ENCODE measurements around the gene PLEKHO2. TPM values are rescaled to one million over a fixed set of nuclear protein-coding genes. Genes with fewer than 3 reads are reported as not detected.
A peak's percentile ranks its signal among the peaks of the same experiment; 100 is the strongest.

PLEKHO2 gene
- total and polyA plus RNA-seq, 2 experiments from 2014 or later: 30.7 to 35.3 TPM

GRCh38 chr15:64842096-64842939 lies 603 bp downstream of the PLEKHO2 start:
- peaks cover 30% of the 10 kb centered on the region for H3K4me1 ChIP-seq (ENCODE audit: insufficient read depth)
- H3K4me2 ChIP-seq (ENCODE audit: unreplicated experiment): peak overlapping the region; percentile 94
- H3K9me3 ChIP-seq (ENCODE audit: low read depth): no peaks in the 10 kb centered on the region
- H3K4me3 ChIP-seq: peak overlapping the region; percentile 88
- no peaks in the 10 kb centered on the region for H3K27me3 ChIP-seq (replicated peaks; ENCODE audit: insufficient read depth)
- H2AFZ ChIP-seq: peak overlapping the region; percentile 62
- H3K79me2 ChIP-seq (ENCODE audit: insufficient read depth): peaks cover 56% of the 10 kb centered on the region
- in situ Hi-C loops (cut with MboI): no loop called here
- DNase-seq: peak; percentile 58
- no peaks in the 10 kb centered on the region for H4K20me1 ChIP-seq (ENCODE audit: insufficient read depth)
- peak overlapping the region; percentile 56 for H3K27ac ChIP-seq
- peak overlapping the region; percentile 86 for H3K9ac ChIP-seq
- 1% methylated on average over 26 of the region's 26 CpGs for WGBS, 2 experiments (ENCODE audit: low coverage in 1 of 2, low lambda C conversion rate in 2 of 2, missing lambda C conversion rate in 2 of 2)
- H3F3A ChIP-seq (ENCODE audit: insufficient read depth): peaks cover 9% of the 10 kb centered on the region; the same call in 1 of the 2 replicates
- no peaks in the 10 kb centered on the region for H3K9me2 ChIP-seq (ENCODE audit: insufficient read depth)
- TF ChIP-seq EZH2 (IDR thresholded peaks at IDR 0.05; ENCODE audit: insufficient read depth, poor library complexity, severe bottlenecking) (no peak), EZH2phosphoT487 (IDR thresholded peaks at IDR 0.05; ENCODE audit: insufficient read depth, low read depth) (no peak)
- no peaks in the 10 kb centered on the region for H3K36me3 ChIP-seq (ENCODE audit: low read depth)

GRCh38 chr15:64842986-64843561 lies 1.4 kb downstream of the PLEKHO2 start:
- Histone ChIP-seq H3K27me3 (replicated peaks; ENCODE audit: insufficient read depth) (no peaks in the 10 kb centered on the region), H3K9me3 (ENCODE audit: low read depth) (no peaks in the 10 kb centered on the region), H4K20me1 (ENCODE audit: insufficient read depth) (no peaks in the 10 kb centered on the region), H3K36me3 (ENCODE audit: low read depth) (no peaks in the 10 kb centered on the region), H3K4me3 (peak overlapping the region; percentile 88), H3K9ac (peak overlapping the region; percentile 86), H3F3A (ENCODE audit: insufficient read depth) (peaks cover 9% of the 10 kb centered on the region; the same call in 1 of the 2 replicates), H2AFZ (peak overlapping the region; percentile 62), H3K79me2 (ENCODE audit: insufficient read depth) (peaks cover 63% of the 10 kb centered on the region), H3K27ac (peak overlapping the region; percentile 56), H3K9me2 (ENCODE audit: insufficient read depth) (no peaks in the 10 kb centered on the region), H3K4me2 (ENCODE audit: unreplicated experiment) (peak overlapping the region; percentile 94), H3K4me1 (ENCODE audit: insufficient read depth) (peaks cover 30% of the 10 kb centered on the region)
- WGBS, 2 experiments (ENCODE audit: low coverage in 1 of 2, low lambda C conversion rate in 2 of 2, missing lambda C conversion rate in 2 of 2): 2 to 3% methylated on average over 7 of the region's 7 CpGs
- TF ChIP-seq EZH2 (IDR thresholded peaks at IDR 0.05; ENCODE audit: insufficient read depth, poor library complexity, severe bottlenecking) (no peak), EZH2phosphoT487 (IDR thresholded peaks at IDR 0.05; ENCODE audit: insufficient read depth, low read depth) (no peak)
- in situ Hi-C loops (cut with MboI): no loop called here
- DNase-seq: peak; percentile 81

GRCh38 chr15:64843991-64844390 lies 2.3 kb downstream of the PLEKHO2 start:
- H3K36me3 ChIP-seq (ENCODE audit: low read depth): no peaks in the 10 kb centered on the region
- TF ChIP-seq EZH2phosphoT487 (IDR thresholded peaks at IDR 0.05; ENCODE audit: insufficient read depth, low read depth) (no peak), EZH2 (IDR thresholded peaks at IDR 0.05; ENCODE audit: insufficient read depth, poor library complexity, severe bottlenecking) (no peak)
- no peaks in the 10 kb centered on the region for H4K20me1 ChIP-seq (ENCODE audit: insufficient read depth)
- H3K27me3 ChIP-seq (replicated peaks; ENCODE audit: insufficient read depth): no peaks in the 10 kb centered on the region
- peak overlapping the region; percentile 94 for H3K4me2 ChIP-seq (ENCODE audit: unreplicated experiment)
- peak overlapping the region; percentile 88 for H3K4me3 ChIP-seq
- no peaks in the 10 kb centered on the region for H3K9me2 ChIP-seq (ENCODE audit: insufficient read depth)
- H3F3A ChIP-seq (ENCODE audit: insufficient read depth): peaks cover 9% of the 10 kb centered on the region; the same call in 1 of the 2 replicates
- 60 to 63% methylated on average over 4 of the region's 4 CpGs for WGBS, 2 experiments (ENCODE audit: low coverage in 1 of 2, low lambda C conversion rate in 2 of 2, missing lambda C conversion rate in 2 of 2)
- no peaks in the 10 kb centered on the region for H3K9me3 ChIP-seq (ENCODE audit: low read depth)
- H3K27ac ChIP-seq: peak overlapping the region; percentile 56
- H3K4me1 ChIP-seq (ENCODE audit: insufficient read depth): peaks cover 30% of the 10 kb centered on the region
- peak overlapping the region; percentile 86 for H3K9ac ChIP-seq
- no peak overlapping the region for H2AFZ ChIP-seq
- DNase-seq: no peak
- in situ Hi-C loops (cut with MboI): no loop called here
- peaks cover 73% of the 10 kb centered on the region for H3K79me2 ChIP-seq (ENCODE audit: insufficient read depth)

- TF ChIP-seq EZH2 (IDR thresholded peaks at IDR 0.05; ENCODE audit: insufficient read depth, poor library complexity, severe bottlenecking) (no peak), EZH2phosphoT487 (IDR thresholded peaks at IDR 0.05; ENCODE audit: insufficient read depth, low read depth) (no peak)
- peak overlapping the region; percentile 86 for H3K9ac ChIP-seq
- H3K36me3 ChIP-seq (ENCODE audit: low read depth): peaks cover 3% of the 10 kb centered on the region; the same call in 1 of the 2 replicates
- peak overlapping the region; percentile 23 for H3K27ac ChIP-seq
- peaks cover 30% of the 10 kb centered on the region for H3K4me1 ChIP-seq (ENCODE audit: insufficient read depth)
- no peaks in the 10 kb centered on the region for H3K9me3 ChIP-seq (ENCODE audit: low read depth)
- no peaks in the 10 kb centered on the region for H3K27me3 ChIP-seq (replicated peaks; ENCODE audit: insufficient read depth)
- H3K4me3 ChIP-seq: peak overlapping the region; percentile 88
- in situ Hi-C loops (cut with MboI): no loop called here
- no peaks in the 10 kb centered on the region for H4K20me1 ChIP-seq (ENCODE audit: insufficient read depth)
- H3K79me2 ChIP-seq (ENCODE audit: insufficient read depth): peaks cover 79% of the 10 kb centered on the region
- H3K9me2 ChIP-seq (ENCODE audit: insufficient read depth): no peaks in the 10 kb centered on the region
- WGBS, 2 experiments (ENCODE audit: low coverage in 1 of 2, low lambda C conversion rate in 2 of 2, missing lambda C conversion rate in 2 of 2): 37 to 46% methylated on average over 8 of the region's 8 CpGs
- H3K4me2 ChIP-seq (ENCODE audit: unreplicated experiment): peak overlapping the region; percentile 94
- peak; percentile 45 for DNase-seq
- peaks cover 9% of the 10 kb centered on the region; the same call in 1 of the 2 replicates for H3F3A ChIP-seq (ENCODE audit: insufficient read depth)
- H2AFZ ChIP-seq: no peak overlapping the region
Measured at GRCh38 chr15:64844576-64845145, 2.9 kb downstream of the PLEKHO2 start.
